Measurements from ENCODE around the gene ARL6IP4.
"Not testable (repeated sequence)": the region's sequence is repeated elsewhere in the genome, so short reads cannot be mapped to it uniquely, and the experiment has no call there.

The ARL6IP4 gene

GRCh38 chr12:122980183-122981035, at the start of gene ARL6IP4:
Gene ARL6IP4 (plus strand): TSS chr12:122980681. CDS start chr12:122981140, 459 bp downstream.
- DNase-seq = peak; percentile 78 to 83

DNA sequence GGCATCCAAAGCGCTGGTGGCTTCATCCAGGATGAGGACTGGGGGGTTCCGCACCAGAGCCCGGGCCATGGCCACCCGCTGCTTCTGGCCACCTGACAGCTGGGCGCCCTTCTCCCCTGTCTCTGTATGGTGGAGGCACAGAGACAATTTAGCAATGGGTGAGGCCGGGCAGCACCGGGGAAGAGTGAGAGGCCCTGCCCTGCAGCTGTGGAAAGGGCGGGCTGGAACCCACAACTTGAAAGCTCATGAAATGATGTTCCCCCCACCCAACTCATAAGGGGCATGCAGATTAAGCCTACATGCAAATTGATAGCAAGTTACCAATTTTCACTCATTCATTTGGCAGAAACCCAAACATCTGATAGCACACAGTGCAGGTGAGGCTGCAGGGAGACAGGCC, 48.3 kb upstream of the ARL6IP4 start:
- DNase-seq = no peak

DNA sequence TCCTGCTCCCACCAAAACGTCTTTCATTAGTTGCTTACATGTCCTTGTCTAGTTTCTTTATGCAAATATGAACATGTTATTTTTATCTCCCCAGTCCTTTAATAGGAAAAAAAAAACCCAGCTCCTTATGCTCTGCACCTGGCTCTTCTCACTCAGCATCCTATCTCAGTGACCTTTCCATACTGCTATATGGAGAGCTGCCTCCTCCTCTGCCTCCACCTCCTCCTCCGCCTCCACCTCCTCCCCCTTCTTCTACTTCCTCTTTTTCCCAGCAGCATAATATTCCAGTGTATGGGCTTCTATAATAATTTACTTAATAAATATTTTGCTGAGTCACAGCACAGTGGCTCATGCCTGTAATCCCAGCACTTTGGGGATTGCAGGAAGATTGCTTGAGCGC, 45.8 kb upstream of the ARL6IP4 start:
- DNase-seq = no peak

DNA sequence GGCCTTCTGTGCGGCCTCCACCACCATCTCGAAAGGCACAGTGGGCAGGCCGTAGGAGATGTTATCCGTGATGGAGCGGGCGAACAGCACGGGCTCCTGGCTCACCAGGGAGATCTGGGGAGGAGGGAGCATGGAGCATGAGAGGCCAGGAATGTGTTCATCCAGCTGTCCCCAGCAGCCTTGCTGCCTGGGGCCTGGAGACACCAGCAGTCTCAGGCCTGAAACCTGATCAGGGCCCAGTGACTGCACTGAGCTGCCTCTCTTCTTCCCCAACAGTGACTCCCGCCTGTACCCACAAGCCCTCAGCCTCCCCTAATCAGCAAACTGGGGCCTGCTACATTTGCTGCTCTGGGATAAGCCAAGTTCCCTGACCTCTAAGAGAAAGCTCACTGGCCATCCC, 45.2 kb upstream of the ARL6IP4 start:
- DNase-seq = no peak

GRCh38 chr12:122937622-122938091, 42.8 kb upstream of the ARL6IP4 start:
- DNase-seq = no peak

- no peak for DNase-seq
Measured at GRCh38 chr12:122939125-122939524, 41.4 kb upstream of the ARL6IP4 start.

GRCh38 chr12:122941351-122941750, 39.1 kb upstream of the ARL6IP4 start:
- DNase-seq = not testable (repeated sequence)

DNA sequence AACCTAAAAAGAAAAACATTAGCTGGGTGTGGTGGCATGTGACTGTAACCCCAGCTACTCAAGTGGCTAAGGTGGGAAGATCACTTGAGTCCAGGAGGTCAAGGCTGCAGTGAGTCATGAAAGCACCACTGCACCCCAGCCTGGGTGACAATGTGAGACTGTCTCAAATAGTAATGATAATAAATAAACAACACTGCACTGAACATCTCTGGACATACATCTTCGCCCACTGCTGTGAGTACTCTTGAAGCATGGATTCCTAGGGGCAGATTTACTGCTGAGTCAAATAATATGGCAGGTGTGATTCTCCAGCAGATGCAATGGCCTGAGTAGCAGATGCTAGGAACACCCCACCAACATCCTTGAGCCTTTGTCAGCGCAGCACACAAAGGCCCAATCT, 37.8 kb upstream of the ARL6IP4 start:
- no peak for DNase-seq

DNA sequence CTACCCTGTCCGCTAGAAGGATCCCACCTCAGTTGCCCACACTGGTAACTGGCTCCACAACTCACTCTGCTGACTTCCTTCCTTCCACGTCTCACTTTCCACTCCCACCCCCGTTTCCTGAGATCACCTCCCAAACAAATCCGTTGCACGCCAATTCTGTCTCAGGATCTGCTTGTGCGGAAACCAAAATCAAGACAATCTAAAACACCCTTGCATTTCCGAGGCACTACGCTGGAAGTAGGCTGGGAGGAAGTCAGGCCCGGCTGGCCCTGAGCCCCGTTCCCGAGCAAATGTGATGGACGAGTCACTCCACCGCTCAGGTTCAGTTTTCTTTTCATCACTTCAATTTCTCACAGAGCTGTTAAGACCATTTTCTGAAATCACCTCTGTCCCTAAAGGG, 37.3 kb upstream of the ARL6IP4 start:
- DNase-seq = no peak

DNA sequence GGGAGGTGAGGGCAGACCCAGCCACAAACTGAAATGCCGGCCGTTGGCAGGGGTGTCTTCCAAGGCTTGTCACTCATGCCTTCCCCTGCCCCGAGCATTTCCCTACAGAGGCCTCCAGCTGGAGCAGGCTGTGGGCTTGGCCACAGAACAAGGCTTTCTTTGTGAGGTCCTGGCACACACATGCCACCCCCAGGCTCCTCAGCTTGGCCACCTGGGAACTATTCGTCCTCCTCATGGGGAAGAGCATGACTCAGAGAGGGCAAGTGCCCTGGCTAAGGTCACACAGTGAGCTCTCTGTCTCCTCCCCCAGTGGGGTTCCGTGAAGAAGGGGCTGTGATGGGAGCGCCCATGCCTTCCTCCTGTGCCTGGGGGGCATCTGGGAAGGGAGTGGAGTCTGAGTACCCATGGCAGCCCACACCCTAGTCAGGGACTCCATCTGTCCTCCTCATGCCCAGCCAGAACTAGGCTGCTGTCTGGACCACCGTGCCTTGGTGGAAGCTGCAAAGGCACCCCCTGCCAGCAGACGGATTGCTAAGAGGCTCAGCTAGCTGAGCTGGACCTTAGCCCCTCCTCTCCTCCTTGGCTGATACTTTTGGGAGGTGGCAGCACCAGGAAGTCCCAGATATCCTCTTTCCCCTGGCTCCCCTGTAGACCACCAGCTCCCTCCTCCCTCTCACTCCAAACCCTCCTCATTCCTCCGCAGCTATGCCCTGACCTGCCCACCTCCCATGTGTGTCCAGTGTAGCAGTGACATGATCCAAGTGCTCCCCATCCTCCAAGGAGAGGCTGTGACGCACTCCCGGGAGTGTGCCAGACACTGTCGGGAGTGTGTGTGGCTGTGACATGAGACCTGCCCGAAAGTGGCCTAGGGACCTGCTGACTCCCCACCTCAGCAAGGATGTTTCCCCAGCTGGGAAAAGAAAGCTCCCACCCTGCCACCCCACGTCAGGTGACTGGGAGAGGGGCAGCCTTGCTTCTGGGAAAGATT, 35.6 kb upstream of the ARL6IP4 start:
- DNase-seq = no peak

DNA sequence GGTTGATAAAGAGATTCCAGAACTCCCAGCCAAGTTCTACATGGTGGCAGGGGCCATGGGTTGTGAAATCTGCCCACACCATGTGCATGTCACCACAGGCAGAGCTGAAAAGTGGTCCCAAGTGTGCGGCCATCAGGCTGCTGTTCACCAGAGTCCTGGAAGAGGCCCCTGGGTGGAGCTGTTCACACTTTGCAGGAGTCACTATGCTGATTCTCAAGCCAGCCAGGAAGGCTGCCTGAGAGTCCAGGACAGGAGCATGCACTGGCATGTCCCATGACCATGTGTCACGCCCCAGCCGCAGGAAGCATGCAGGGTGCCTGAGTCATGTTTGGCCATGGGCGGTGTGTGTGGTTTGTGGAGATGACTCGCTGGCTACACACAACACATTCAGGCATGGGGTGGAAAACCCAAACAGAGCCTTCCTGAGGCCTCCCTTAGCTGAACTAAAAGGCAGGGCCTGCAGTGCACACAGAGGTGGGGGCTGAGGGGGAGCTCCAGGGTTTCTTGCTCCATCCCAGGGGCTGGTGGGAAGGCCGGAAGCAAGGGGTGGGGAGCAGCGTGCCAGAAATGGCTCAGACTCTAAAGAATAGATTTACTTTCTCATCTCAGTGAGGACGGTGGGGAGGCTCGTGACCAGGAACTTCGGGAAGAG, 33.7 kb upstream of the ARL6IP4 start:
- peak; percentile 92 to 93 for DNase-seq

DNA sequence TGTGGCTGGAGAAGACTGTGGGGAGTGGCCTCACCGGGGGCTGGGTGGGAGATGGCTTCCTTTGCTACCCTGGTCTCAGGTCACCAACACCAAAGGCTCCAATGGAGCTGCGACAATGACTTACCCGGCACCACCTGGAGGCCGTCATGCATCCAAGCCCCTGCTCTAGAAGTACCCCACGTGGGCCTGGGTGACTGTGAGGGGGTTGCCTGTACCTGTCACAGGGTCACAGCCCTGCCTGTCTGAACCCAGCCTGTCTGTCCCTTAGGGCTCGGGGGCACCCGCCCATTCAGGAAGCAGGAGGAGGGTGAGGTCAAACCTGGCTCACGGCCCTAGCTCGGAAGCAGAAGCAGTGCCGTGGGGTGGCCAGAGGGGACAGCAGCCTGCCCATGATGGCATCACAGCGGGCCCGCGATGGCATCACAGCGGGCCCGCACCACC, 33.1 kb upstream of the ARL6IP4 start:
- DNase-seq = no peak

DNA sequence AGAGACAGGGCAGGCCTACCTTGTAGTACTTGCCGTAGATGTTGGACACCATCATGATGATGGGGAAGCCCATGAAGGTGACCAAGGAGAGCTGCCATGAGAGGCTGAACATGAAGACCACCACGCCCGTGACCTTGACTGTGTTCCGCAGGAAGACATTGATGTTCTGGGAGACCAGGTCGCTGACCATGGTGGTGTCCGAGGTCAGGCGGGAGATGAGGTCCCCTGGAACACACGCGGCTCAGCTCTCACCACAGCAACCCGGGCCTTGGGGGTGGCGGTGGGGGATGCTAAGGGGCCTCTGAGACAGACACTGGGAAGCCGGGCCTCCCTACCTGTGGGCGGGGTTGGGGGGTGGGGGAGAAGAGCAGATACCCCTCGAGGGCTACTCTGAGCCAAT, 31.9 kb upstream of the ARL6IP4 start:
- DNase-seq = no peak

GRCh38 chr12:122949405-122949804, 31.1 kb upstream of the ARL6IP4 start:
- no peak for DNase-seq

- DNase-seq = no peak
Measured at GRCh38 chr12:122949816-122950675, 30.4 kb upstream of the ARL6IP4 start.

- no peak for DNase-seq
Measured at GRCh38 chr12:122951406-122951805, 29.1 kb upstream of the ARL6IP4 start.

DNA sequence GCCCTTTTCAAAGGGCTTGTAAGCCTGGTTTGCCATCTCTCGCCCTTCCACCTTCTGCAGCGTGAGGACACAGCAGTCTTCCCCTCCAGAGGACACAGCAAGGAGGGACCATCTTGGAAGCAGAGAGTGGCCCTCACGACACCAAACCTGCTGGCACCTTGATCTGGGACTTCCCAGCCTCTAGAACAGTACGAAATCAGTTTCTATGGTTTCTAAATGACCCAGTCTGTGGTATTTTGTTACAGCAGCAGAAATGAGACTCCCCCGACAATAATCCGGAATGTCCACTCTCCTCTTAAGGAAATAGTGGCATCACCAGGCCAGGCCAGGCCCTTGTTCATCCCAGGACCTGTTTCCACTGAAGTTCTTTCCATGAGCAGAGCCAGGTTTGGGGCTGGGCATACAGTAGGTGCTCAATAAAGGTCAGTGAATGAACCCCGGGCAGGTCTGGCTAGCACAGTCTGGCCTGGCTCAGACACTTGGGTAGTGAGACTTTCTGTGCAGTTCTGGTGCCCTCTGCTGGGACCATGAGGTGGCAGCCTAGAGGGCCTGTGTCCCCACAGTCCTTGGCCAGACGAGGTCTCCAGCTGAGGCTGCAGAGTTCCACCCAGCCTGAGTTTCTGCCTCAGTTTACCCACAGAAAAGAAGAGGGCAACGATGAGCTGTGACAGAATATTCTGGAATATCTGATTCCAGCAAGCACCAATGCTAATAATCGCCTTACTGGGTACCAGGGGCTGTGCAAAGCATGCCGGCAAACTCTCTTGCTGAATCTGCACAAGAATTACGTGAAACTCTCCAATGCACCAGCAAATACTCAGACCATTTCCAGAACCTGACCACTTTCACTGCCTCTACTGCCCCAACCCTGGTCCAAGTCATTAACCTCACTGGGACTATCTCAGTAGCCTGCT, 28.2 kb upstream of the ARL6IP4 start:
- DNase-seq = peak; percentile 83 to 85

- no peak for DNase-seq
Measured at GRCh38 chr12:122955156-122955555, 25.3 kb upstream of the ARL6IP4 start.

GRCh38 chr12:122956035-122956434, 24.4 kb upstream of the ARL6IP4 start:
- no peak for DNase-seq

- DNase-seq = no peak
Measured at GRCh38 chr12:122958198-122958888, 22.1 kb upstream of the ARL6IP4 start.

Measured in activated T-cell treated with anti-CD3 and anti-CD28 coated beads, Interleukin-2, amount 50 U/mL, for 48 hours (primary cell).